Dendritic cell treated with granulocyte-macrophage colony-stimulating factor and Interleukin-4, amounts not matched to agents 40 ng/mL and 50 ng/mL, for 4 days (primary cell): ENCODE data around the gene ATXN7L1.

Experiments used
- H3K27ac Mint-ChIP-seq: one replicate; pipeline ENCODE4 v1.8.0; 2022; ENCODE audit warnings: mild to moderate bottlenecking, mixed read lengths
- H3K27me3 Mint-ChIP-seq: one replicate; pipeline ENCODE4 v1.8.0; 2022; ENCODE audit warnings: mild to moderate bottlenecking, mixed read lengths
- H3K36me3 Mint-ChIP-seq: one replicate; pipeline ENCODE4 v1.8.0; 2022; ENCODE audit warnings: low read depth, mixed read lengths
- H3K4me1 Mint-ChIP-seq: one replicate; pipeline ENCODE4 v1.8.0; 2022; ENCODE audit warnings: low read depth, mixed read lengths
- H3K4me3 Mint-ChIP-seq: one replicate; pipeline ENCODE4 v1.8.0; 2022; ENCODE audit warnings: mild to moderate bottlenecking, moderate library complexity, mixed read lengths
- H3K9me3 Mint-ChIP-seq: one replicate; pipeline ENCODE4 v1.8.0; 2022; ENCODE audit warnings: mixed read lengths
- intact Hi-C: fragments of 100-400 bp; cut with micrococcal nuclease; formaldehyde crosslinking; loops from one replicate; pipeline ENCODE4 v1.15.0; 2022

ATXN7L1 gene

DNA sequence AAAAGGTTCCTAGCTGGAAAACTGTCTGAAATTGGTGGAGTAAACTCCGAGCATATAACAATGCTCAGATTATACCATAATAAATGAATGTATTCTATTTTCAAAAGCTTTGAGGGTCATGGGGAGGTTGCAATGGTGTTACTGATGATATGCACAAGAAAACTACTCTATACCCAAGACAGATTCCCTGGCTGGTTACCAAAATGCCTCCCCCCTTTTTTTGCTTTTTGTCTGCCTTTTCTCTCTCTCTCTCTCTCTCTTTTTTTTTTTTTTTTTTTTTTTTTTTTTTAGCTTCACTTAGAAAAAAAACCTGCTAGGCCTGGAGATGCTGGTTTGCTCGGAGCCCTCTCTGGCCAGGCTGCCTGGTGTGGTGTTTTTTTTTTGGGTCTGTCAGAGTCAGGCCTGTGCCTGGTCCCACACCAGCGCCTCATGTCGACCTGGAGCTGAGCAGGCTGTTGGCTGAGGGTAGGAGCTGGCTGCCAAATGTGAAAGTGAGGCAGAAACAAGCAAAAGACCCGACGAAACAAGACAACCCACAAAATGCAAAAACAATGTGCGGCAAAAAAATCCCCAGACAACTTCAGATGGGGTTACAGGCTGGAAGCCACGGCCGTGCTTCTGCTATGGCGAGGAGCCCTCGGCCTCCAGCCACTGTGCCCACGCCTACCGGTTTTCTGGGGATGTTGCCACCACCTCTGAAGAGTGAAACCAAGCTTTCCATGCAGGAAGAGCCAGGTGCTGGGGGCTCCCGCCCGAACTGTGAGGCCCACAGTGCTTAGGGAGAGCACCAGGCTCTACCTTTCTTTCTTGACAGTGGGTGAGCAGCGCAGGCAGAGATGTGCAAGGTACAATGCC is 235.2 kb downstream of the ATXN7L1 start:
- intact Hi-C loops = no loop called here
- no peaks in the 10 kb centered on the region for H3K4me1 Mint-ChIP-seq
- no peak overlapping the region for H3K4me3 Mint-ChIP-seq

DNA sequence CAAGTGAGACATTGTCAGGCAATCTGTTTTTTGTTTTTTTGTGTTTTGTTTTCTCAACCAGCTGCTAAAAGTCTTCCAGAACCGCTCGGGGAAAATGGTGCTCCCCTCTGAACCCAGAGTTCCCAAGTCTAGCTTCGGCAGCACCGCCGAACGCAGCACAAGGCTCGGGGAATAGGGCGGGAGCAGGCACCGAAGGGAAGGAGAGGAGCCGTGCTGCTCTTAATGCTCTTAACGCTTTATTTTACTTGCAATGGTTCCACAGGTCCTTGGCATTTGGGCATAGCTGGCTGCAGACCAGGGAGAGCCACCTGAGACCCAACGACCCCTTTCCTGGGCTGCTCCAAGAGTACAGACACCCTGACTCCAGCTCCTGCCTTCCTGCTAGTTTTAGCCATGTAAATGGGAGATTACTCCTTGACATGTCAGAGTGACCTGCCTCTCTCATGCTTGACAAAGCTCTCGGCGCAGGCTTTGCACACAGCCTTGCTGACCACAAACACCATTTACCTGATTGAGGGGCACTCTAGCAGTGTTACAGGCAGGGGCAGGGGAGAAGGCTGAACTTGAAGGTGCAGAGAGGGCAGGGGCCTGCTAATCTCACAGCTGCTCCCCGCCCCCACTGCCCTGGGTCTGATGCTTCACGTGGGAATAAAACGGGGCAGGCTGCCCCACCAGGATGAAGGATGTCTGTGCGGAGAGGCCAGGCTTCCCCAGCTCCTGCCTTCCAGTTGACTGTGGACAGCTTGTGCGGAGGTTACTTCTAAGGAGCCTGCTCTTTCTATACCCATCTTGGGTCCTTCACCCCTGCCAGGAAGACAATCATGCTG is 236.5 kb downstream of the ATXN7L1 start:
- Mint-ChIP-seq H3K9me3 (no peaks in the 10 kb centered on the region), H3K27me3 (no peaks in the 10 kb centered on the region), H3K4me3 (no peak overlapping the region), H3K4me1 (no peaks in the 10 kb centered on the region), H3K36me3 (peaks cover 100% of the 10 kb centered on the region), H3K27ac (no peak overlapping the region)
- intact Hi-C loops = no loop called here

More for the DNA sequence above, 235.2 kb downstream of the ATXN7L1 start:
- H3K9me3 Mint-ChIP-seq = no peaks in the 10 kb centered on the region
- peaks cover 98% of the 10 kb centered on the region for H3K36me3 Mint-ChIP-seq
- no peaks in the 10 kb centered on the region for H3K27me3 Mint-ChIP-seq
- H3K27ac Mint-ChIP-seq = no peak overlapping the region

DNA sequence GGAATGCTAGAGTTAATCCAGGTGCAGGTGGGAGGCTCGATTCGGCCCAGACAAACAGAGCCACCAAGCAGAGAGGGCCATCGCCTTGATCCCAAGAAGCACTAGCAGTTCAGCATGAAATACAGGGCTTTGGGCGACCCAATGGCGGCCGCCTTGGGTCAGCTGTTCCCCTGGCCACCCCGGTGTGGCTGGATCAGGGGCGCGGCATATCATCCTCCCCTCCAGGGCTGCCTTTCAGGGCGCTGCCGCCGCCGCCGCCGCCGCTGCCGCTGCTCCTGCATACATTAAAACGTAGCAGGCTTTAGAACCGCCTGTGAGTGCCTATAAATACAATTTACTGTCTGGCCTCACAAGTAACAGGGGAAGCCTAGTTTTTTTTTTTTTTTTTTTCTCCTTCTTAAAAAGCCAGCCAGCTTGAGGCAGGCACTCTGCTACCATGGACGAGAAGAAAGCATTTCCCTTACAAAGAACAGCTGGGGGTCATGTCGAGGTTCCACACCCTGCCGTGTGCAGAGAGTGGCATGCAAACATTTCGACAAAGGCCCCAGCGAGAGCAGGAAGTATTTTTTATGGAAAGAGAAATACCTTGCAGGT is 237.4 kb downstream of the ATXN7L1 start:
- H3K4me3 Mint-ChIP-seq = no peak overlapping the region
- H3K4me1 Mint-ChIP-seq = no peaks in the 10 kb centered on the region
- H3K36me3 Mint-ChIP-seq = peaks cover 100% of the 10 kb centered on the region
- H3K27ac Mint-ChIP-seq = no peak overlapping the region
- intact Hi-C loops = no loop called here
- no peaks in the 10 kb centered on the region for H3K9me3 Mint-ChIP-seq
- H3K27me3 Mint-ChIP-seq = no peaks in the 10 kb centered on the region

DNA sequence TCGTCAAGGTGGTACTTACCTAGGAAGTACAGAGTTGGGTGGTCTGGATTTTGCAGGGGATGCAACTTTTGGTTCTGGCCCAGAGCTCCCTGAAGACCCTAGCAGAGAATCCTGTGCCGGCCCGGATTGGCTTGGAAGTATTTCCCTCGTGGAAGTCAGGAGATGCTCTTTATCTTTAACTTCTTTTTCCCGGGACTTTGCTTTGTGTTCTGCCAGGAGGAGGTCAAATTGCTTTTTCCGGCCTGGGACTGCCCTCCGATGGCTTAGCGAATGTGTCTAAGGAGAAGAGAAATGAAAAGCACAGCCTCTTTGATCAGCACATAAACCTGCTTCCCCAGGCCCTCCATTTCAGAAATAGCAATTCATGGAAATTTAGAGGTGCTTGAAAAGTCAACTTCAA is 238.1 kb downstream of the ATXN7L1 start:
- intact Hi-C loops = no loop called here
- Mint-ChIP-seq H3K4me3 (no peak overlapping the region), H3K4me1 (peaks cover 6% of the 10 kb centered on the region), H3K27ac (no peak overlapping the region), H3K27me3 (no peaks in the 10 kb centered on the region), H3K9me3 (no peaks in the 10 kb centered on the region), H3K36me3 (peaks cover 100% of the 10 kb centered on the region)

DNA sequence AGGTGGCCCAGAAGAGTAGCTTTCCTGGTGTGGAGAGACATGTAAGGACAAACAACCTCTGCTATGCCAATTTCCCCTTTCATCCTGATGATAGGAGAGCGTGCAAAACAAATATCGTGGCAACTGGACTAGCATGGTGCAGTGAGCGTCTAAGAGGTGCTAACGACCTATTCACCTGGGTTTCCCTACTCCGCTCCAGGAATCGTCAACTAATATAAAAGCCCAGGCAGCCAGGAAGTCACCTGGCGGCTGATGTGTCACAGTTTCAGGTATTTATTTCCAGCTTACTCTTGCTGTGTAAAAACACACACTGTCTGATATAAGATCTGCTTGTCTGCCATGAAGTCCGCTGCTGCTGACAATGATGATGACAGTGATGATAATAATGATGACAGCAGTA is 238.6 kb downstream of the ATXN7L1 start:
- Mint-ChIP-seq H3K36me3 (peaks cover 98% of the 10 kb centered on the region), H3K4me3 (no peak overlapping the region), H3K27ac (no peak overlapping the region), H3K4me1 (peaks cover 7% of the 10 kb centered on the region), H3K27me3 (no peaks in the 10 kb centered on the region), H3K9me3 (no peaks in the 10 kb centered on the region)
- intact Hi-C loops = no loop called here

DNA sequence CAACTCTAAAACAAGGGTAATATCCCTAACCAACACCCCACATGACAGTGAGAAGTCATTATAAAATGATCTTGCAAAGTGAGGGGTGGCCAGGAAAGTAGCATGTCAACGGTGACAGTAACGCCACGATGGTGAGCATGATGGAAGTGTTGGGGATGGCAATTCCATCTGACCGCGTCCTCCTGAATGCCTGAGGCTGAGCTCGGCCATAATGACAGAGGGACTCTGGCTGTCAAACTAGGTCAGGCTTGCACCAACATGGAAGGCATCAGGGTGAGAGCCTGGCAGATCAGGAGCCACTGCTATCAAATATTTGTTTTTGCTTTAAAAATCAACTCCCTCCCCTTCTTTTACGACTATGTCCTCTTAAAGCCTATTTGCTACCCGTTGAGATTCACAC is 239.4 kb downstream of the ATXN7L1 start:
- Mint-ChIP-seq H3K4me1 (peaks cover 7% of the 10 kb centered on the region), H3K36me3 (peaks cover 98% of the 10 kb centered on the region), H3K4me3 (no peak overlapping the region), H3K9me3 (no peaks in the 10 kb centered on the region), H3K27me3 (no peaks in the 10 kb centered on the region), H3K27ac (no peak overlapping the region)
- intact Hi-C loops = no loop called here

DNA sequence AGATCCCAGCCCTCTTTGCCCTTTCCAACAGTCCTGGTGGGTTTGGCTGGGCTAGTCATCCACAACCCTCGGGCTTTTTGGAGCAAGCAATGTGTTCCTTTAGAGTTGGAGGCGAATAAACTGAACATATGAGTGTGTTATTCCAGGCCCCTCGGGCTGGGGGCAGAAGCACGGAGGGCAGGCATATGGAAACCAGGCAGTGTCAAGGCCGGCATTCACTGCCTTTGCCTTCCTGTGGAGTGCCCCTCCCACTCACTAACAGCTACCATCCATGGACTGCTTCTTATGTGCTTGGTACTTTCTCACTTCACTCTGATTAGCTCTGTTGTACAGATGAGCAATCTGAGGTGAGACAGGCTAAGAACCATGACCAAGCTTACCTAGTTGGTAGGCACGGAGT is 241.2 kb downstream of the ATXN7L1 start:
- Mint-ChIP-seq H3K27ac (no peak overlapping the region), H3K27me3 (no peaks in the 10 kb centered on the region), H3K9me3 (no peaks in the 10 kb centered on the region), H3K4me1 (peaks cover 7% of the 10 kb centered on the region), H3K36me3 (peaks cover 98% of the 10 kb centered on the region), H3K4me3 (no peak overlapping the region)
- intact Hi-C loops = no loop called here

DNA sequence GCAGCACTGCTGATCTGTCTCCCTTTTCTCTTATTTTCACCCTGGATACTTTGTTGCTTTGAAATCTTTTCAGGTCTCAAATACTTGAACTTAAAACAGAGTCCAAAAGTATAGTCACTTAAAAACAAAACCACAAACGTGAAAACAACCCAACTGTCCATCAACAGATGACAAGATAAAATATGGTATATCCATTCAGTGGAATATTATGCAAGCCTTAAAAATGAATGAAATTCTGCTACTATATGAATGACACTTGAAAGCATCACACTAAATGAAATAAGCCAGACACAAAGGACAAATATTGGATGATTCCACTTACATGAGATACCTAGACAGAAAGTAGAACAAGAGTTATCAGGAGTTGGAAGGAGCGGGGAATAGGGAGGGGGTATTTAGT is 250.4 kb downstream of the ATXN7L1 start:
- Mint-ChIP-seq H3K4me1 (no peaks in the 10 kb centered on the region), H3K27ac (no peak overlapping the region), H3K4me3 (no peak overlapping the region), H3K9me3 (peaks cover 12% of the 10 kb centered on the region), H3K36me3 (peaks cover 89% of the 10 kb centered on the region), H3K27me3 (no peaks in the 10 kb centered on the region)
- intact Hi-C loops = no loop called here

DNA sequence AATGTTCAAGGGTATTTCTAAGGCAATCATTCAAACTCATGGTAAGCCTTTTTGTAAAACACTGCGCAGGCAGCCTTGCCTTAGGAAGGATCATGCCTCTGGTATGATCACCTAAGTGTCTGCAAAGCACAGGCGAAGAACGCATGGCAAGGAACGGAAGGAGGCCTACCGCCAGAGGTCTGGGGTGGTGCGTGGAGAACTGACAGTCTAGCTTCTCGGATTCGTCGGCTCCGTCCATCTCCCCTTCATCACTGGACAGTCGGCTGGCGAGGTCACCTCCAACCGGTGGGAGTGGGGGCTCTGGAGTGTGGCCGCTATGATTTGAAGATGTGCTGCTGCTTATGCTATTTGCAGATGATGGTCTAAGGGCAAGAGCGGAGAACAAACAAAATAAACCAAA is 252.5 kb downstream of the ATXN7L1 start:
- Mint-ChIP-seq H3K4me3 (no peak overlapping the region), H3K4me1 (no peaks in the 10 kb centered on the region), H3K36me3 (peaks cover 75% of the 10 kb centered on the region), H3K9me3 (peaks cover 12% of the 10 kb centered on the region), H3K27me3 (no peaks in the 10 kb centered on the region), H3K27ac (no peak overlapping the region)
- intact Hi-C loops = no loop called here

DNA sequence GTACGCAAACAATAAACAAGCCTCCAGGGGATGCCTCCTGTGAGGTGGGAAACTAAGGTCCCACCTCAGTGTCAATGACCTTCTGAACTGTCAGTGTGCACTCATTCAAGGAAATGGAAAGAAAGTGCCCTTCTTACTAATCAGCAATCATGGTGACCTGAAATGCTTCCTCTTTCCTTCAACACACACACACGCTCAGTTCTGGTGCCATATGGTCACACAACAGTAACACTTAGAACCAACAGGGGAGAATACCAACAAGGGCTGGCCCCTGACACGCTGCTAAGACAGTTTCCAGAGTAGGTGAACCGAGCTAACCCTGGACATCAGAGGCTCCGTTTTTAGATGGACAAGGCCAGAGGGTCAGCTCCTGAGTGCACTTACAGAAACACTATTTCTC is 253.0 kb downstream of the ATXN7L1 start:
- H3K36me3 Mint-ChIP-seq = peaks cover 79% of the 10 kb centered on the region
- intact Hi-C loops = no loop called here
- H3K4me1 Mint-ChIP-seq = no peaks in the 10 kb centered on the region
- no peaks in the 10 kb centered on the region for H3K27me3 Mint-ChIP-seq
- H3K27ac Mint-ChIP-seq = no peak overlapping the region
- H3K4me3 Mint-ChIP-seq = no peak overlapping the region
- peaks cover 12% of the 10 kb centered on the region for H3K9me3 Mint-ChIP-seq

DNA sequence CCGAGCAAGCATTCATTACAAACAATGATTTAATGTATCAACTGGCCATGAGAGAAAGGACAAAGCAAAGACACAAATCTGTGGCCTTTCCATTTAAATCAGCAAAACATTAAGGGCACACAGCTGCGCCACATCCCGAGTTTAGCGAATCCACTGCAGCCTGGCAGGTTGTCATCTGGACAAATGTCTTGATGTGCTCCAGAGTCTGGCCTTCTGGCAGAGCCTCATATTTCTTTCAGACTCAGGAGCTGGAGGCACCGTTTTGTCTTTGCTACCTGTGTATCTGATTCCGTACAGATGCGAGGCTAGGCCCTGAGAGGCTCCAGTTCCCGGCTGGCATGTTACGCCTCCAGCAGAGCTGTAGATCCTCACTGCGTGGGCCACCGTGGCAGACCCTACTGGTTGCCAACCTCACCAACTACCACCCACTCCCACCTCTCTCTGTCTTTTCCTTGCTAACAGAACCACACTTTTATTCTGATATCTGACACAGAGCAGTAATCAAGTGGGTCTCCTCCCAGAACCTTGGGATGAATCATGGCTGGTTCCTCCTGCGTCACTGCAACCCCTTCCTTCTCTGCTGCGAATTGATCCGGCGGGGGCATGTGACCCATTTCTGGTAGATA is 254.2 kb downstream of the ATXN7L1 start:
- H3K4me3 Mint-ChIP-seq = no peak overlapping the region
- no peak overlapping the region for H3K27ac Mint-ChIP-seq
- intact Hi-C loops = no loop called here
- peaks cover 12% of the 10 kb centered on the region for H3K9me3 Mint-ChIP-seq
- peaks cover 81% of the 10 kb centered on the region for H3K36me3 Mint-ChIP-seq
- no peaks in the 10 kb centered on the region for H3K4me1 Mint-ChIP-seq
- no peaks in the 10 kb centered on the region for H3K27me3 Mint-ChIP-seq

DNA sequence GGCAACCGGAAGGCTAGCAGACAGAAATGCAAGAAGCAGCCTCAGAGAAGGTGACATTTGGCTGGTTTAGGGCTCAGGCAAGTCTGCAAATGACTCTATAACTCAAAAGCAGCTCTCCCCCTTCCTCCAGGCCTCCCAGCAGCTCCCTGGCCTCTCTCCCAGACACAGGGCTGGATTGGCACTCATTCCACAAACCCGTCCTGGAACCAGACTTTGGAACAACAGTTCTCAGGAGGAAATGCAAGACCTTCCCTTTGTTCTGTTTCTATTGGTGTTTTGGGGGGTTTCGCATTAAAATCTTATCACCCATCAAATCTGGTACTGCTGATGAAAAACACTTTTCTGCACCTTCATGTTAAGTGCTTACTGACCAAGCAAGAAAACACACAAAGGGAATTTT is 254.8 kb downstream of the ATXN7L1 start:
- no peak overlapping the region for H3K27ac Mint-ChIP-seq
- no peaks in the 10 kb centered on the region for H3K27me3 Mint-ChIP-seq
- peaks cover 9% of the 10 kb centered on the region for H3K9me3 Mint-ChIP-seq
- H3K4me1 Mint-ChIP-seq = no peaks in the 10 kb centered on the region
- intact Hi-C loops = no loop called here
- peaks cover 80% of the 10 kb centered on the region for H3K36me3 Mint-ChIP-seq
- H3K4me3 Mint-ChIP-seq = no peak overlapping the region

DNA sequence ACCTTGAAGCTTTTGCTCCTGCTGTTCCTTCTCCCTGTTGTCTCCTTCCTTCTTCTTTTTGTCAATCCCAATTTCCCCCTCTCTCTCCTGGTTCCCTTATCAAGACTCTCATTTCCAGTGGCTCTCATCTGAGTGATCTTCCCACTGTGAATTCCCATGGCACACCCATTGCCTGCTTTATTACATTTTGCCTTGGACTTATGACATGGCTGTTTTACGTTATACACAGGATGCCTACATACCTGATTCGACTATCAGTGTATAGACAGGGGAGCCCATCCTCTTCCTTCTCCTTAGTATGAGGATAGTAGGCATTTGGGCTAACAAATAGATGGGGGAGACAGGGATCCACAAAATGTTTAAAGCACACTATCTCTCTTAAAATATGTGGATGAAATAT is 255.2 kb downstream of the ATXN7L1 start:
- peaks cover 79% of the 10 kb centered on the region for H3K36me3 Mint-ChIP-seq
- no peak overlapping the region for H3K4me3 Mint-ChIP-seq
- peaks cover 5% of the 10 kb centered on the region for H3K9me3 Mint-ChIP-seq
- no peak overlapping the region for H3K27ac Mint-ChIP-seq
- H3K27me3 Mint-ChIP-seq = no peaks in the 10 kb centered on the region
- H3K4me1 Mint-ChIP-seq = no peaks in the 10 kb centered on the region
- intact Hi-C loops = no loop called here

DNA sequence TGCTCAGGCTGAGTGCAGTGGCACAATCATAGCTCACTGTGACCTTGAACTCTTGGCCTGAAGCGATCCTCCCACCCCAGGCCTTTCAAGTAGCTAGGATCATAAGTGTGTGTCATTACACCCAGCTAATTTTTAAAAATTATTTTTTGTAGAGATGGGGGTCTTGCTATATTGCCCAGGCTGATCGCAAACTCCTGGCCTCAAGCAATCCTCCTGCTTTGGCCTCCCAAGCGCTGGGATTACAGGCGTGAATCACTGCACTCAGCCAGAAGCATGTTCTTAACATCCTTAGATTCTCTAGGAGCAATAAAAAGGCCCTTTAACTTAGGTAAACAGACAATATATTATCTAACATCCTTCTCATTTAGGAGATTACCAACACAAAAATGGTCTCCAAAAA is 256.8 kb downstream of the ATXN7L1 start:
- intact Hi-C loops = no loop called here

More for the DNA sequence above, 256.8 kb downstream of the ATXN7L1 start:
- no peak overlapping the region for H3K4me3 Mint-ChIP-seq
- H3K27me3 Mint-ChIP-seq = no peaks in the 10 kb centered on the region
- H3K36me3 Mint-ChIP-seq = peaks cover 84% of the 10 kb centered on the region
- no peaks in the 10 kb centered on the region for H3K9me3 Mint-ChIP-seq
- peaks cover 1% of the 10 kb centered on the region for H3K4me1 Mint-ChIP-seq
- no peak overlapping the region for H3K27ac Mint-ChIP-seq
